Measurements from ENCODE around the gene MBD2.
"Not testable (repeated sequence)": the region's sequence is repeated elsewhere in the genome, so short reads cannot be mapped to it uniquely, and the experiment has no call there.

MBD2 gene

GRCh38 chr18:54261894-54262293 lies 37.4 kb upstream of the MBD2 start:
- no peak overlapping the region for H3K27ac ChIP-seq
- H3K9me3 ChIP-seq (ENCODE audit: severe bottlenecking) = no peaks in the 10 kb centered on the region
- DNase-seq = no peak
- no peaks in the 10 kb centered on the region for H3K36me3 ChIP-seq
- no peaks in the 10 kb centered on the region for H3K27me3 ChIP-seq (ENCODE audit: insufficient read depth, low read depth, severe bottlenecking)
- no peak overlapping the region for H3K4me3 ChIP-seq (ENCODE audit: low read depth, low read length)
- TF ChIP-seq, protein P1, sequence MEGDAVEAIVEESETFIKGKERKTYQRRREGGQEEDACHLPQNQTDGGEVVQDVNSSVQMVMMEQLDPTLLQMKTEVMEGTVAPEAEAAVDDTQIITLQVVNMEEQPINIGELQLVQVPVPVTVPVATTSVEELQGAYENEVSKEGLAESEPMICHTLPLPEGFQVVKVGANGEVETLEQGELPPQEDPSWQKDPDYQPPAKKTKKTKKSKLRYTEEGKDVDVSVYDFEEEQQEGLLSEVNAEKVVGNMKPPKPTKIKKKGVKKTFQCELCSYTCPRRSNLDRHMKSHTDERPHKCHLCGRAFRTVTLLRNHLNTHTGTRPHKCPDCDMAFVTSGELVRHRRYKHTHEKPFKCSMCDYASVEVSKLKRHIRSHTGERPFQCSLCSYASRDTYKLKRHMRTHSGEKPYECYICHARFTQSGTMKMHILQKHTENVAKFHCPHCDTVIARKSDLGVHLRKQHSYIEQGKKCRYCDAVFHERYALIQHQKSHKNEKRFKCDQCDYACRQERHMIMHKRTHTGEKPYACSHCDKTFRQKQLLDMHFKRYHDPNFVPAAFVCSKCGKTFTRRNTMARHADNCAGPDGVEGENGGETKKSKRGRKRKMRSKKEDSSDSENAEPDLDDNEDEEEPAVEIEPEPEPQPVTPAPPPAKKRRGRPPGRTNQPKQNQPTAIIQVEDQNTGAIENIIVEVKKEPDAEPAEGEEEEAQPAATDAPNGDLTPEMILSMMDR (IDR thresholded peaks at IDR 0.05; ENCODE audit: low read depth, low read length) = no peak

DNA sequence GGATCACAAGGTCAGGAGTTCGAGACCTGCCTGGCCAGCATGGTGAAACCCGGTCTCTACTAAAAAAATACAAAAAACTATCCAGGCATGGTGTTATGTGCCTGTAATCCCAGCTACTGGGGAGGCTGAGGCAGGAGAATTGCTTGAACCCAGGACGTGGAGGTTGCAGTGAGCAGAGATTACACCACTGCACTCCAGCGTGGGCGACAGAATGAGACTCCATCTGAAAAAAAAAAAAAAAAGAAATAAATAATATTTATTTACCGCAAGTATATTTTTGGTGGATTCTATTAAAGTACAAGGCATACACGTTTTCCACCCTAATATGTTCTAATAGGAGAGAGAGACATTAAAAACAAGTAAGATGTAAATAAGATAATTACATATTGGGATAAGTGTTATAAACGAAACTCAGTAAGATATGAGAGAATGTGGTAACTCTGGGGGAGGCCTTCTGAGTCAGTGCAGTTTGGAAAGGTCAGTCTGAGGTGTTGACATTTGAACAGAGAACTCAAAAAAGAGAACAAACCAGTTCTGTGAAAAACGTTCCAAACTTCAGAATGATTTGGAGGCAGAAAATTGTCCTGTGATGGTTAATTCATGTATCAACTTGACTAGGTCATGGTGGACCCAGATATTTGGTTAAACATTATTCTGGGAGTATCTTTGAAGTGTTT lies 36.1 kb upstream of the MBD2 start:
- DNase-seq = no peak
- TF ChIP-seq, protein P1 (IDR thresholded peaks at IDR 0.05; ENCODE audit: low read depth, low read length) = no peak
- Histone ChIP-seq H3K9me3 (ENCODE audit: severe bottlenecking) (no peaks in the 10 kb centered on the region), H3K27ac (no peak overlapping the region), H3K4me3 (ENCODE audit: low read depth, low read length) (no peak overlapping the region), H3K27me3 (ENCODE audit: insufficient read depth, low read depth, severe bottlenecking) (no peaks in the 10 kb centered on the region), H3K36me3 (no peaks in the 10 kb centered on the region)

- not testable (repeated sequence) for H3K4me3 ChIP-seq (ENCODE audit: low read depth, low read length); H3K9me3 ChIP-seq (ENCODE audit: severe bottlenecking); DNase-seq; H3K27me3 ChIP-seq (ENCODE audit: insufficient read depth, low read depth, severe bottlenecking); H3K36me3 ChIP-seq; H3K27ac ChIP-seq
Measured at GRCh38 chr18:54257818-54258217, 33.3 kb upstream of the MBD2 start.

- TF ChIP-seq, protein P1 (IDR thresholded peaks at IDR 0.05; ENCODE audit: low read depth, low read length) = no peak
- no peak for DNase-seq
- Histone ChIP-seq H3K36me3 (no peaks in the 10 kb centered on the region), H3K27ac (no peak overlapping the region), H3K9me3 (ENCODE audit: severe bottlenecking) (no peaks in the 10 kb centered on the region), H3K4me3 (ENCODE audit: low read depth, low read length) (no peak overlapping the region), H3K27me3 (ENCODE audit: insufficient read depth, low read depth, severe bottlenecking) (no peaks in the 10 kb centered on the region)
Measured at GRCh38 chr18:54257015-54257414, 32.5 kb upstream of the MBD2 start.

DNA sequence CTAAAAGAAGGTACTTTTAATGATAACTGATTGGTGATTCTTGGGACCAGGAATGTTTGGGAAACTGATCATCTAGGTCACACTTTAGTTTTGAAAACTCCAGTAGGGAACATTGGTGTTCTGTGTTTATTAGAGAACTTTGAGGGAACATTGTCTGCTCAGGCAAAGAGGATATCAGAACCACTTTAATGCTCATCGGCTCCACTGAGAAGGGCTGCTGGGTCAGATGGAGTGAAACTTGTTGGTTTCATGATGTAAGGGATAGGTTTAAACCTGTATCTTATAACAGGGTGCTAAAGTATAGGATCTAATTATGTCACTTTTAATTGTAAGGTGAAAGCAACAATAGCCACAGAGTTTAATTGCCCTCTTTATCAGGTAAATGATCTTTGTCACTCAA lies 30.7 kb upstream of the MBD2 start:
- Histone ChIP-seq H3K27me3 (ENCODE audit: insufficient read depth, low read depth, severe bottlenecking) (no peaks in the 10 kb centered on the region), H3K9me3 (ENCODE audit: severe bottlenecking) (no peaks in the 10 kb centered on the region), H3K4me3 (ENCODE audit: low read depth, low read length) (no peak overlapping the region), H3K27ac (no peak overlapping the region), H3K36me3 (no peaks in the 10 kb centered on the region)
- TF ChIP-seq, protein P1 (IDR thresholded peaks at IDR 0.05; ENCODE audit: low read depth, low read length) = no peak
- no peak for DNase-seq

DNA sequence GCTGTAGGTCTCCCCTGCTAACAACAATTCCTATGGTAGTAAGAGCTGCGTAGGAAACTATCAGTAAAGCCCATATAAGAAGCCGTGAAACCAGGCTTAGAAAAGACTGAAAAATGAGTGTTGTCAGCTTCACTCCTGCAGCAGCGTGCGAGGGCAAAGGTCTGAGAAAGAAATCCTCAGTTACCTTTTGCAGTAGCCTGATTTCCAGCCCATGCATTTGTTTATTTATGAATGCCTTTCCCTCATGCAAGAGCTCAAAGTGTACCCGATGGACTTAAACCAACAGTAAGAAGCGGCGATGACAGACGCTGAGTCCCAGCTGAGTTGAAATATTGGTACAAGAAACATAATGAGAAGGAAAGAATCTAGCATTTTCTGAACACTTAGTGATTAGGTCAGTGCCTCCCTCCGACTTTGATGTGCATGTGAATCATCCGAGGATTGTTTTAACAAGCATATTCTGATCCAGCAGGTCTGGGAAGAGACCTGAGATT lies 29.8 kb upstream of the MBD2 start:
- H3K27ac ChIP-seq = no peak overlapping the region
- TF ChIP-seq, protein P1 (IDR thresholded peaks at IDR 0.05; ENCODE audit: low read depth, low read length) = no peak
- DNase-seq = no peak
- H3K9me3 ChIP-seq (ENCODE audit: severe bottlenecking) = no peaks in the 10 kb centered on the region
- H3K36me3 ChIP-seq = no peaks in the 10 kb centered on the region
- no peaks in the 10 kb centered on the region for H3K27me3 ChIP-seq (ENCODE audit: insufficient read depth, low read depth, severe bottlenecking)
- H3K4me3 ChIP-seq (ENCODE audit: low read depth, low read length) = no peak overlapping the region
